Upper lobe of right lung (tissue), 1 donor: Measurements from ENCODE around the gene SLC7A1. TPM values are rescaled to one million over a fixed set of nuclear protein-coding genes. Genes with fewer than 3 reads are reported as not detected.
A peak's percentile ranks its signal among the peaks of the same experiment; 100 is the strongest.

Source experiments
- ATAC-seq: fragments of 200-7000 bp; cut with Tn5 transposase; one replicate; pipeline ENCODE4 v1.9.1; 2020; ENCODE audit warnings: mild to moderate bottlenecking, moderate library complexity
- DNase-seq: peaks from one replicate; pipeline ENCODE4 v3.0.0-alpha.2; 2020
- H3K27ac ChIP-seq: fragments of 200-600 bp; one replicate; pipeline ENCODE4 v1.8.0; 2022
- H3K27me3 ChIP-seq: fragments of 200-600 bp; one replicate; pipeline ENCODE4 v1.8.0; 2022; ENCODE audit warnings: mild to moderate bottlenecking
- H3K36me3 ChIP-seq: fragments of 200-600 bp; one replicate; pipeline ENCODE4 v1.8.0; 2022
- H3K4me1 ChIP-seq: fragments of 200-600 bp; one replicate; pipeline ENCODE4 v1.8.0; 2022
- H3K4me3 ChIP-seq: fragments of 200-600 bp; one replicate; pipeline ENCODE4 v1.8.0; 2022; ENCODE audit warnings: mild to moderate bottlenecking
- H3K9me3 ChIP-seq: fragments of 200-600 bp; one replicate; pipeline ENCODE4 v1.8.0; 2022
- CTCF ChIP-seq: fragments of 200-600 bp; IDR thresholded peaks from one replicate; pipeline ENCODE4 v1.8.0; 2022; ENCODE audit warnings: antibody characterized with exemption
- intact Hi-C: fragments of 100-400 bp; cut with DNase I; formaldehyde crosslinking; loops from one replicate; pipeline ENCODE4 v1.11.0; 2022
- total RNA-seq: library from RNA; stranded (reverse); fragmentation: NEBNext Ultra II Directional; extraction: Animal tissue kit (Norgen Biotek cat#: 25700); gene quantifications from one replicate; pipeline ENCODE4 v1.2.1, GENCODE V29; 2021
- donor health status: DM: no; HTN: yes; CAD: no; lungs with severe emphysema.

SLC7A1 gene
- total RNA-seq, 1 donor from 2014 or later = 30.2 TPM

GRCh38 chr13:29508876-29509252, 86.6 kb downstream of the SLC7A1 start:
- H3K9me3 ChIP-seq = no peaks in the 10 kb centered on the region
- no peak for TF ChIP-seq CTCF
- peaks cover 12% of the 10 kb centered on the region for H3K27me3 ChIP-seq
- no peak for DNase-seq
- intact Hi-C loops = no loop called here
- H3K36me3 ChIP-seq = no peaks in the 10 kb centered on the region
- no peak overlapping the region for H3K27ac ChIP-seq
- H3K4me3 ChIP-seq = no peak overlapping the region
- ATAC-seq = no peak
- H3K4me1 ChIP-seq = no peaks in the 10 kb centered on the region

DNA sequence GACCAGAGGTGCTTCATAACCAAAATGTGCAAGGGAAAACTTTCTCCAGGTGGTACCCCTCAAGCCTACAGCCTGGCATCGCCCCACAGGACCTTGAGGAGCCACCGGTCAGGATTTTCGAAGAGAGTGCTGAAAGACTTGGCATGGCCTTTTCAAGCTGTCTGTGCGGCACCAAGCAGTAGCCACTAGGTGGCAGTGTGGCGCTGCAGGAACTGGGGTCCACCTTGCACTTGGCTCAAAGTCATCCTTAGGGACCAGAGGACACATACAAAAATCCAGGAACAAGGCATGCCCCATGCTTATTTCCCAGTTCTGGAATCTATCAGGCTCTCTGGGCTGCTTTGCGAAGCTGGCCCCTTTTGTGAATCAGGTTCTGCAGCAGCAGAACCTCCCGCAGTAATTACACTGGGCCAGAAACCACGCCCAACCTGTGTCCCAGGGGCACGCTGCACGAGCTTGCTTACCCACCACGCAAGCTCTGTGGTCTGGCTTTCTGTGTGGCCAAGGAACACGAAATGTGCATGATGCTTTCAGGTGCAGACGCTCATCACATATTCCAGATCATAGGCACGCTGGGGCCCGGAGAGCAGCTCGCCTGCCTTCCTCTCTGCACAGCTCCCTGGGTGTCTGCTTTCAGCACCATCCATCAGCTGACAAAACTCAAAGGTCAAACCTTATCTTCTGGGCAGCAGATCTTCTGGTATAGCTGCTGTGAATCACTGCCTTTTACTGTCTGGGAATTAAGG, 87.2 kb downstream of the SLC7A1 start:
- no peaks in the 10 kb centered on the region for H3K36me3 ChIP-seq
- DNase-seq (peak; percentile 88), ATAC-seq (peak; percentile 91)
- H3K27ac ChIP-seq = no peak overlapping the region
- no peak overlapping the region for H3K4me3 ChIP-seq
- intact Hi-C loops = no loop called here
- peak; percentile 98 for TF ChIP-seq CTCF
- H3K27me3 ChIP-seq = peaks cover 12% of the 10 kb centered on the region
- no peaks in the 10 kb centered on the region for H3K4me1 ChIP-seq
- H3K9me3 ChIP-seq = no peaks in the 10 kb centered on the region

- DNase-seq (peak; percentile 46), ATAC-seq (no peak)
- intact Hi-C loops = no loop called here
Measured at GRCh38 chr13:29507356-29507755, 88.1 kb downstream of the SLC7A1 start.

DNA sequence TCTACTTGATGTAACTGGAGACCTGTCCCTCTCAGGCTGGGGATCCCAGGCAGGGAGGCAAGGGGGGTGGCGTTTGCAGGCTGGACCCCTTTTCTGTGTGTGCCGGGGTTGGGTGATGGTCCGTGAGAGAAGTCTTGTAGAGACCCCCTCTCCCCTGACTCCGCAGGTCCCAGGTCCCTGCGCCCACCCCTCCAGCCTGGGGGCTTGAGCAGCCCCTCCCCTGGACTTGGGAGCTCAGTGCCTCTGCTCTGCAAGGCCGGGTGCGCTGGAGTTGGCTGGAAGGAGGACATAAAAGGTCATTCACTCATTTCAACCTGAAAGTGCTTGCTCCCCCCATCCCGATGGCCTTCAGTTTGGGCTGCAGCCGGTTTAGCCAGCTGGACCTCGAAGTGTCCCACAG, 89.5 kb downstream of the SLC7A1 start:
- Histone ChIP-seq H3K4me1 (no peaks in the 10 kb centered on the region), H3K36me3 (no peaks in the 10 kb centered on the region), H3K27me3 (peaks cover 12% of the 10 kb centered on the region), H3K27ac (no peak overlapping the region), H3K9me3 (no peaks in the 10 kb centered on the region), H3K4me3 (no peak overlapping the region)
- peak; percentile 35 for DNase-seq
- TF ChIP-seq CTCF = no peak
- intact Hi-C loops = no loop called here
- no peak for ATAC-seq

More at GRCh38 chr13:29507356-29507755, 88.1 kb downstream of the SLC7A1 start:
- Histone ChIP-seq H3K27me3 (peaks cover 12% of the 10 kb centered on the region), H3K4me3 (no peak overlapping the region), H3K36me3 (no peaks in the 10 kb centered on the region), H3K27ac (no peak overlapping the region), H3K4me1 (no peaks in the 10 kb centered on the region), H3K9me3 (no peaks in the 10 kb centered on the region)
- no peak for TF ChIP-seq CTCF

GRCh38 chr13:29505511-29505910, 90.0 kb downstream of the SLC7A1 start:
- Histone ChIP-seq H3K27me3 (peaks cover 12% of the 10 kb centered on the region), H3K27ac (no peak overlapping the region)
- intact Hi-C loops = no loop called here

More at GRCh38 chr13:29505511-29505910, 90.0 kb downstream of the SLC7A1 start:
- Histone ChIP-seq H3K4me3 (no peak overlapping the region), H3K36me3 (no peaks in the 10 kb centered on the region), H3K4me1 (no peaks in the 10 kb centered on the region), H3K9me3 (no peaks in the 10 kb centered on the region)
- DNase-seq = peak; percentile 18
- ATAC-seq = no peak
- TF ChIP-seq CTCF = no peak
